DMS153 (cell line): ENCODE results near the gene KRT86.

ENCODE experiments used
- DNase-seq: peaks from one replicate; lab custom pipeline; 2025; lab: John Stamatoyannopoulos, UW

The KRT86 gene

DNA sequence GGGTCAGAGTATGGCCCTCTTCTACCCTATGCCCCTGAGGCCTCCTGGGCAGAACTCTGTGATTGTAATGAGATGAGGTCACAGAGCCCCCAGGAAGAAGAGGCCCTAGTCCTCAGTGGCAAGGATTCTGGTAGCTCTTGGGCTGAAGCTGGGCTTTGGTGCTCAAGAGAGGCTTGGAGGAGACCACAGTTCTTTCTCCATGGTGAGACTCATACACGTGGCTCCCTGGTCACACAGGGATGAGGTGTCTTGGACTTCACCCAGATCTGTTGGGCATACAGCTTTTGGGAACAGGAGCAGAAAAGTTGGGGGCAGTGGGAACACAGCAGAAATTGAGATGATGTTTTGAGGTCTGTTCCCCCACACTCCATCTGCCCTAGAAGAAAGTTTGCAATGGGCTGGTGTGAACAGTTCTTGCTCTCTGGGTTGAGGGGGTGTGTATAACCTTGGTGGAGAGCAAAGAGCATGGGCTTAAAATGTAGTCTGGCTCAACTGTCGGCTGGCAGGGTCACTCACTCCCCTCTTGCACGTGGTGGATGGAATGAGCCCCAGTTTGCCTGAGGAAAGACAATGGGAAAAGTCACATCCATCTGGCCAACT lies at the start of gene KRT86:
Gene KRT86, plus strand, starts transcription at position 125 of the 600 bp plus-strand sequence. CDS start 27,272 bp downstream, outside the sequence.
- DNase-seq: no peak

- no peak for DNase-seq
These were observed 48.7 kb upstream of the KRT86 start for GRCh38 chr12:52225752-52226151.

DNA sequence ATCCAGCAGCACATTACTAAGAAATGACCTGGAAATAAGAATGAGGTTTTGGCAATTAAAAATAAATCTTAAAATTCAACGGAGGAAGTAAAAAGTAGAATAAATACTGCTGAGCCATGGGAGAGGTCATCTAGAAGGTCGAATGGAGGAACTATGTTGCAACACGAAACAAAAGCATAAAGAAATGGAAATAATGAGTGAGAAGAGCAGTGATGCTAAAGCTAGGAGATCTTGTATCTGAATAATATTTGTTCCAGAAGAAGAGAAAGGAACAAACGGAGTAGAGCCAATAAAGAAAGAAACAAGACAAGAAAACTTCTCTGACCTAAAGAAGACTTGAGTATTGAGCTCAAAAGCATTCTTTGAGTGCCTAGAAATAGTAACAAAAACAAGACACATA lies 48.0 kb upstream of the KRT86 start:
- DNase-seq: no peak

DNA sequence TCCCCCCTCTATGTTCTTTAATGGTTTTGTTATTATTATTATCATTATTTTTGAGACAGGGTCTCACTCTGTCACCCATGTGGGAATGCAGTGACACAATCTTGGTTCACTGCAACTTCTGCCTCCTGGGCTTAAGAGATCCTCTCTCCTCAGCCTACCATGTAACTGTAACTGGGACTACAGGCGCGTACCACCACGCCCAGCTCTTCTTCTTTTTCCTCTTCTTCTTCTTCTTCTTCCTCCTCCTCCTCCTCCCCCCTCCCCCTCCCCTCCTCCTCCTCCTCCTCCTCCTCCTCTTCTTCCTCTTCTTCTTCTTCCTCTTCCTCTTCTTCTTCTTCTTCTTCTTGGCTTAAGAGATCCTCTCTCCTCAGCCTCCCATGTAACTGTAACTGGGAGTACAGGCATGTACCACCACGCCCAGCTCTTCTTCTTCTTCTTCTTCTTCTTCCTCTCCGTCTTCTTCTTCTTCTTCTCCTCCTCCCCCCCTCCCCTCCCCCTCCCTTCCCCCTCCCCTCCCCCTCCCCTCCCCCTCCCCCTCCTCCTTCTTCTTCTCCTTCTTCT lies 46.8 kb upstream of the KRT86 start:
- no peak for DNase-seq

DNA sequence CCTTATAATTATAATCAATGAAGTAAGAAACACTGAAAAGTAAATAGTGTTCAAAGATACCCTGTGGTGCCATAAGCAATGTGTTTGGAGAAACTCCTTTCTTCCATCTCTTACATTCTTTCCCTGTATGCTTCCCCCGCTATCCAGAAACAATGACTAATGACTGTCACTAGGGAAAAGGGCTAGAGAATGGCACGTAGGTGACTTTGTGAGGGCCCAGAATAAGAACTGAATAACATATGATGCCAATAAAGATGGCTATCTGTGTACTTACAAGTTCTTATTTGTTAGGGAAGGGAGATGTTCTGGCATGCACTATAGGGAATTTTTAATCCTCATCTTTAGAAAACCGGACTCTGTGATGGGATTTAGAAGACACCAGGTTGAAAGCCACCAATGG lies 46.1 kb upstream of the KRT86 start:
- no peak for DNase-seq

GRCh38 chr12:52228931-52229330 lies 45.5 kb upstream of the KRT86 start:
- DNase-seq: no peak

DNA sequence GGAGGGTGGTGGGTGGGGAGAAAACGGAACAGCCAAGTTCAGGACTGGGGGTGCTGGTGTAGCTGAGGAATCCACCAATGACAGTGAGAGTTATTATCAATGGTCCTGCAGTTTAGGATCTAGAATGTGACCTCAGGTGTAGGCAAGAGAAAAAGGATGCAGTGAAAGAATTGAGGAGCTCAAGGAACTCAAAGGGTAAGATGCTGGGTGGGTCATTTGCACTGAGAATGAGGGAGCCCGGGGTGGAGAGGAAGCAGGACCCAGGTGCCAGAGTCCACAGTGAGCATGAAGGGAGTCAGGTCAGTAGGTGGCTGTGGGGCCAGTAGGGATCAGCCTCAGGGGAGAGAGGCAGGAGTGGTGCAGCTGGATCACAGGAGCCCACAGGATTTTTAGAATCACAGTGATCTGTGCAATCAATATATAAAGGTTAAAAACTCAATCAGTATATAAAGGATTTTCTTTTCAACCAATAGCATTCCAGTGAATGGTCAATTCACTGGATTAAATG lies 44.6 kb upstream of the KRT86 start:
- DNase-seq: no peak

DNA sequence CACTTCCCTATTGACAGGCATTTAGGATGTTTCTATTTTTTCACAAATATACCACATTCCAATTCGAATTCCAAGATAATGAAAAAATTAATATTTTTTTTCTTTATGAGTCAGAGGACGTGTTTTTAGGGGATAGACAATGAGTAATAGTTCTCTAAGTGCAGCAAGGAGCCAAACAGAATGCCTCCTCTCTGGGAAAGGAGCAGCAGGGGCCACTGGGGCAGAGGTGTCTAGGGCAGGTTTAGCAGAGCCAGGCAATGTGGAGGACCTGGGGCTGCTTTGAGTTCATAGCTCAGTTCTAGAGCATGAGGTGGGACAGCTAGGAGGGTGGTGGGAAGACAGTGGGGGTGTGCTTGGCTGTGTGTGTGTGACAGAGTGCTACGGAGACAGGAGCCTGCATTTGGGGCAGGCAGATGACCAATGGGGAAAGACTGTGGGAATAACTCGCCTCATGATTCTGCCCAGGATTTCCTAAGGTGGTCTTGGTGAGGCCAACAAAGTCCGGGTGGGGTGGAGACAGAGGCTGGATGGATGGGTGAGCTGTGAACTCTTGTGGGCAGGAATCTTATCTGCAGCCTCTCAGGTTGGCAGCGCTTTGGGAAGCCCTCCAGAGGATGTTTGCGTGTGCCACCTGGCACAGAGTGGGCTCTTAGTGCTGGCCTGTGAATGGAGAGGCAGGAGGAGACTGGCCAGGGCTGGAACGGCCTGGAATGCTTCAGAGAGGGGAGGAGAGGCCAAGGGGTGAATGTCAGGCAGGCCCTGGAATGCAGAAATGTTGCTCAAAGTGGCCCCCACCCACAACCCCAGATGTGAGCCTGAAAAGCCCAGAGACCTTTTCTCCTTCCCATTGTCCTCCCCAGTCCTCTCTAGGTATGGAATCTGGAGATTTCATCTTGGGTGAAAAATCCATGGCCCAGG lies 43.8 kb upstream of the KRT86 start:
- DNase-seq: no peak

- no peak for DNase-seq
These were observed 42.9 kb upstream of the KRT86 start for GRCh38 chr12:52231305-52232202.

- no peak for DNase-seq
These were observed 42.2 kb upstream of the KRT86 start for GRCh38 chr12:52232203-52232673.

DNA sequence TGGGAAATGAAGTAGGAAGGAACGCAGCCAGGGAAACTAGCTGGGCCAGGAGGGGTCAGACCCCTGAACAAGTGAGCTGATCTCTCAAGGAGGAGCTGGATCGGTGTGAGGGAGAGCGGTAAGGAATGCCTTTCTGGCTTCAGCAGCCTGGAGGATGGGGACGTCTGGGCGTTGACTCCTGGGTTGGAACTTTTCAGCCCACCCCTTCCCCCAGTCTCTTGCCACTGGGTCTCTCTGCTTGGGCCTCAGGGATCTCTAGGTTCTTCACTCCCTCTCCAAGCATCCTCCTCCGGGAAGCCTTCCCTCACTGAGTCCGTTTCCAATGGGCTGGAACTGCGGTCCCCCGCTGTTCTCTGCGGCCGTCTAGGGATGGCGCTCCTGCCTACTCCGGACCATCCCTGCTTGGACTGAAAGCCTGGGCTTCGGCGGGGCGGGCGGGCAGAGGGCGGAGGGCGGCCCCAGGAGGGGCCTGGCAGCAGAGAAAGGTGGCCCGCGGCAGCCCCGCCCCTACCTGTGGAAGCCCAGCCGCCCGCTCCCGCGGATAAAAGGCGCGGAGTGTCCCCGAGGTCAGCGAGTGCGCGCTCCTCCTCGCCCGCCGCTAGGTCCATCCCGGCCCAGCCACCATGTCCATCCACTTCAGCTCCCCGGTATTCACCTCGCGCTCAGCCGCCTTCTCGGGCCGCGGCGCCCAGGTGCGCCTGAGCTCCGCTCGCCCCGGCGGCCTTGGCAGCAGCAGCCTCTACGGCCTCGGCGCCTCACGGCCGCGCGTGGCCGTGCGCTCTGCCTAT lies 41.6 kb upstream of the KRT86 start, which contains the start of gene KRT7:
Gene KRT7, plus strand, starts transcription at position 570 of the 788 bp plus-strand sequence. Its CDS starts 54 bp downstream, at position 624.
- DNase-seq: no peak

GRCh38 chr12:52233462-52234207 lies 40.8 kb upstream of the KRT86 start:
- no peak for DNase-seq

GRCh38 chr12:52234223-52234810 lies 40.1 kb upstream of the KRT86 start:
- no peak for DNase-seq

DNA sequence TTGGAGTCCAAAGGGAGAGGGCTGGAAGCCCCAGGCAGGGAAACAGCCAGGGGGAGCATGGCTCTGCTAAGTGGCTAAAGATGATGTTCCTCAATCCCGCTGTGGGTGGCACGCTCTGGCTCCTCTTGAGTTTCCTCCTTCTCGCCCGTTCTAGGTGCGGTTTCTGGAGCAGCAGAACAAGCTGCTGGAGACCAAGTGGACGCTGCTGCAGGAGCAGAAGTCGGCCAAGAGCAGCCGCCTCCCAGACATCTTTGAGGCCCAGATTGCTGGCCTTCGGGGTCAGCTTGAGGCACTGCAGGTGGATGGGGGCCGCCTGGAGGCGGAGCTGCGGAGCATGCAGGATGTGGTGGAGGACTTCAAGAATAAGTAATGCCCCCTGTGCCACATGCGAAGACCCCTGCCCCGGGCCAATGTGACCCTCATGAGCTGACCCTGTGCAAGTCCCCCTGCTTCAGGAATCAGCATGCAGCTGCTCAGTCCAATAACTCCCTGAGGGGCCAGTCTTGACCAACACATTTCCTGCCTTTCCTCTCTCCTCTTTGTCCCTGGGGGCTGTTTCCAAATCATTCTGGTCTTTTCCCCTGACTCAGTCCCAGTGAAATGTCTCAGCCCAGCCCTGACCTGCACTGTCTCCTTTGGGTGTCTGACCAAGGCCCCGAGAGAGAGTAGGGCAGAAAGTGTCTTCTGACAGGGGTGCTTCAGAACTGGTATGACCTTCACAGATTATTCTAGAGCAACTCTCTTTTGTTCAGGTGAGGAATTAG lies 39.3 kb upstream of the KRT86 start:
- no peak for DNase-seq

DNA sequence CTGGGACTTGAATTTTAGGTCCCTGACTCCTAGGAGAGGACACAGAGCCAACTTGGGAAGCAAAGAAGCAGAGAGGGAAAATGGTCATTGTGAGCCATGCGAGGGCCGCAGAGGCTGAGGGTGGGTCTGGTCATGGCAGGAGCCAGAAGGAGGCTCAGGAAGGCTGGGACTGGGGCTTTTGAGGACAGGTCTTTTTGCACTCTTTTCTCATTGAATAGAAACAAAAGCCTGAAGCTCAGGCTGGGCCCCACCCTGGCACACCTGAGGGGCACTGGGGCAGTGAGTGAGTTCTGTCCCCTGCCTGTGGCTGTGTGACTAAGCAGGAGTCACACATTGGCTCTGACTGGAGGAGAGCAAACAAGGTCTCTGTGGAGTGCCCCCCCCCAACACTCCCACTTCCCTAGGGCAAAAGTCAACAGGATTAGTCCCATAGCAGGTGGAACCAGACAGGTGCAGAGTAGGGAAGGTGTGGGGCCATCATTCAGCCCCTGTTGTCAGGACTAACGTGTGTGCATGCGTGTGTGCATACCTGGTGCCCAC lies 38.6 kb upstream of the KRT86 start:
- DNase-seq: peak; percentile 85

- DNase-seq: no peak
These were observed 37.9 kb upstream of the KRT86 start for GRCh38 chr12:52236386-52237050.

- no peak for DNase-seq
These were observed 36.1 kb upstream of the KRT86 start for GRCh38 chr12:52238207-52238840.
